ENCODE results near the gene TP53.

- TF ChIP-seq, protein P1, sequence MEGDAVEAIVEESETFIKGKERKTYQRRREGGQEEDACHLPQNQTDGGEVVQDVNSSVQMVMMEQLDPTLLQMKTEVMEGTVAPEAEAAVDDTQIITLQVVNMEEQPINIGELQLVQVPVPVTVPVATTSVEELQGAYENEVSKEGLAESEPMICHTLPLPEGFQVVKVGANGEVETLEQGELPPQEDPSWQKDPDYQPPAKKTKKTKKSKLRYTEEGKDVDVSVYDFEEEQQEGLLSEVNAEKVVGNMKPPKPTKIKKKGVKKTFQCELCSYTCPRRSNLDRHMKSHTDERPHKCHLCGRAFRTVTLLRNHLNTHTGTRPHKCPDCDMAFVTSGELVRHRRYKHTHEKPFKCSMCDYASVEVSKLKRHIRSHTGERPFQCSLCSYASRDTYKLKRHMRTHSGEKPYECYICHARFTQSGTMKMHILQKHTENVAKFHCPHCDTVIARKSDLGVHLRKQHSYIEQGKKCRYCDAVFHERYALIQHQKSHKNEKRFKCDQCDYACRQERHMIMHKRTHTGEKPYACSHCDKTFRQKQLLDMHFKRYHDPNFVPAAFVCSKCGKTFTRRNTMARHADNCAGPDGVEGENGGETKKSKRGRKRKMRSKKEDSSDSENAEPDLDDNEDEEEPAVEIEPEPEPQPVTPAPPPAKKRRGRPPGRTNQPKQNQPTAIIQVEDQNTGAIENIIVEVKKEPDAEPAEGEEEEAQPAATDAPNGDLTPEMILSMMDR (IDR thresholded peaks at IDR 0.05; ENCODE audit: low read depth, low read length, poor library complexity, severe bottlenecking) = no peak
- no peak for TF ChIP-seq EZH2phosphoT487 (IDR thresholded peaks at IDR 0.05; ENCODE audit: borderline replicate concordance, low read length)
These were observed 19.5 kb upstream of the TP53 start for GRCh38 chr17:7706631-7707354.
